ENCODE data around the gene ARL8B.
"Not testable (repeated sequence)": the region's sequence is repeated elsewhere in the genome, so short reads cannot be mapped to it uniquely, and the experiment has no call there.

GRCh38 chr3:5179036-5179435, 56.9 kb downstream of the ARL8B start:
- TF ChIP-seq CTCF, POLR2AphosphoS5 (IDR thresholded peaks at IDR 0.05): not testable (repeated sequence)

All from breast epithelium (tissue), 3 donors.